Measurements from ENCODE around the gene EVI5L.

DNA sequence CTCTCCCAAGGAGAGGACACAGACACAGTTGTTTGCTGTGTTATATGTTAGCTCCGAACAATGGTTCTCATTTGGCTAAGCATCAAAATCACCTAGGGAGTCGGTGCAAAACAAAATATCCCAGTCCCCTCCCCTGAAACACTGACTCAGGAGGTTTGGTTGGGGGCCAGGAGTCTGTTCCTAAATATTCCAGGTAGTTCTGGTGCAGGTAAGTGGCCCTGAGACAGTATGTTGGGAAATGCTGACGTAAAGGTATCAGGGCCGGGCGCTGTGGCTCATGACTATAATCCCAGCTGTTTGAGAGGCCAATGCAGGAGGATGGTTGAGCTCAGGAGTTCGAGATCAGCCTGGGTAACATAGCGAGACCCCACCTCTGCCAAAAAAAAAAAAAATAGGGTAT, 71.3 kb downstream of the EVI5L start:
- no peak for TF ChIP-seq POLR2AphosphoS5 (IDR thresholded peaks at IDR 0.05)
- TF ChIP-seq, protein P1, sequence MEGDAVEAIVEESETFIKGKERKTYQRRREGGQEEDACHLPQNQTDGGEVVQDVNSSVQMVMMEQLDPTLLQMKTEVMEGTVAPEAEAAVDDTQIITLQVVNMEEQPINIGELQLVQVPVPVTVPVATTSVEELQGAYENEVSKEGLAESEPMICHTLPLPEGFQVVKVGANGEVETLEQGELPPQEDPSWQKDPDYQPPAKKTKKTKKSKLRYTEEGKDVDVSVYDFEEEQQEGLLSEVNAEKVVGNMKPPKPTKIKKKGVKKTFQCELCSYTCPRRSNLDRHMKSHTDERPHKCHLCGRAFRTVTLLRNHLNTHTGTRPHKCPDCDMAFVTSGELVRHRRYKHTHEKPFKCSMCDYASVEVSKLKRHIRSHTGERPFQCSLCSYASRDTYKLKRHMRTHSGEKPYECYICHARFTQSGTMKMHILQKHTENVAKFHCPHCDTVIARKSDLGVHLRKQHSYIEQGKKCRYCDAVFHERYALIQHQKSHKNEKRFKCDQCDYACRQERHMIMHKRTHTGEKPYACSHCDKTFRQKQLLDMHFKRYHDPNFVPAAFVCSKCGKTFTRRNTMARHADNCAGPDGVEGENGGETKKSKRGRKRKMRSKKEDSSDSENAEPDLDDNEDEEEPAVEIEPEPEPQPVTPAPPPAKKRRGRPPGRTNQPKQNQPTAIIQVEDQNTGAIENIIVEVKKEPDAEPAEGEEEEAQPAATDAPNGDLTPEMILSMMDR (IDR thresholded peaks at IDR 0.05; ENCODE audit: poor library complexity, severe bottlenecking): no peak
- no peak for TF ChIP-seq RAD21 (conservative IDR thresholded peaks at IDR 0.05)
- no peak for TF ChIP-seq MXI1 (conservative IDR thresholded peaks at IDR 0.05; ENCODE audit: poor library complexity, severe bottlenecking)
- TF ChIP-seq, protein P2, sequence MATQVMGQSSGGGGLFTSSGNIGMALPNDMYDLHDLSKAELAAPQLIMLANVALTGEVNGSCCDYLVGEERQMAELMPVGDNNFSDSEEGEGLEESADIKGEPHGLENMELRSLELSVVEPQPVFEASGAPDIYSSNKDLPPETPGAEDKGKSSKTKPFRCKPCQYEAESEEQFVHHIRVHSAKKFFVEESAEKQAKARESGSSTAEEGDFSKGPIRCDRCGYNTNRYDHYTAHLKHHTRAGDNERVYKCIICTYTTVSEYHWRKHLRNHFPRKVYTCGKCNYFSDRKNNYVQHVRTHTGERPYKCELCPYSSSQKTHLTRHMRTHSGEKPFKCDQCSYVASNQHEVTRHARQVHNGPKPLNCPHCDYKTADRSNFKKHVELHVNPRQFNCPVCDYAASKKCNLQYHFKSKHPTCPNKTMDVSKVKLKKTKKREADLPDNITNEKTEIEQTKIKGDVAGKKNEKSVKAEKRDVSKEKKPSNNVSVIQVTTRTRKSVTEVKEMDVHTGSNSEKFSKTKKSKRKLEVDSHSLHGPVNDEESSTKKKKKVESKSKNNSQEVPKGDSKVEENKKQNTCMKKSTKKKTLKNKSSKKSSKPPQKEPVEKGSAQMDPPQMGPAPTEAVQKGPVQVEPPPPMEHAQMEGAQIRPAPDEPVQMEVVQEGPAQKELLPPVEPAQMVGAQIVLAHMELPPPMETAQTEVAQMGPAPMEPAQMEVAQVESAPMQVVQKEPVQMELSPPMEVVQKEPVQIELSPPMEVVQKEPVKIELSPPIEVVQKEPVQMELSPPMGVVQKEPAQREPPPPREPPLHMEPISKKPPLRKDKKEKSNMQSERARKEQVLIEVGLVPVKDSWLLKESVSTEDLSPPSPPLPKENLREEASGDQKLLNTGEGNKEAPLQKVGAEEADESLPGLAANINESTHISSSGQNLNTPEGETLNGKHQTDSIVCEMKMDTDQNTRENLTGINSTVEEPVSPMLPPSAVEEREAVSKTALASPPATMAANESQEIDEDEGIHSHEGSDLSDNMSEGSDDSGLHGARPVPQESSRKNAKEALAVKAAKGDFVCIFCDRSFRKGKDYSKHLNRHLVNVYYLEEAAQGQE (IDR thresholded peaks at IDR 0.05; ENCODE audit: borderline replicate concordance): no peak
- TF ChIP-seq SMC3 (conservative IDR thresholded peaks at IDR 0.05; ENCODE audit: poor library complexity): no peak
- TF ChIP-seq EZH2 (IDR thresholded peaks at IDR 0.05; ENCODE audit: borderline replicate concordance, insufficient read depth, low read length, poor library complexity, severe bottlenecking): no peak
- TF ChIP-seq EP300 (conservative IDR thresholded peaks at IDR 0.05; ENCODE audit: poor library complexity, severe bottlenecking): no peak
